ENCODE measurements around the gene ULBP1.
"Not testable (repeated sequence)": the region's sequence is repeated elsewhere in the genome, so short reads cannot be mapped to it uniquely, and the experiment has no call there.

The ULBP1 gene

GRCh38 chr6:149942461-149942829, 21.3 kb upstream of the ULBP1 start:
- no peaks in the 10 kb centered on the region for H3K36me3 ChIP-seq (ENCODE audit: control insufficient read depth, insufficient read depth, low read length, severe bottlenecking)
- peak overlapping the region; percentile 89 for H3K4me3 ChIP-seq (ENCODE audit: low read length)
- H3K9me3 ChIP-seq (ENCODE audit: control insufficient read depth, low read length) = no peaks in the 10 kb centered on the region
- DNase-seq (ENCODE audit: low read depth) = no peak
- H3K4me1 ChIP-seq (ENCODE audit: control insufficient read depth, insufficient read depth, low read length) = peaks cover 10% of the 10 kb centered on the region
- H3K27me3 ChIP-seq (replicated peaks; ENCODE audit: control insufficient read depth, insufficient read depth, low read length) = peaks cover 34% of the 10 kb centered on the region
- peak overlapping the region; percentile 77 for H3K9ac ChIP-seq (ENCODE audit: low read length)

GRCh38 chr6:149943321-149943720, 20.4 kb upstream of the ULBP1 start:
- H3K27me3 ChIP-seq (replicated peaks; ENCODE audit: control insufficient read depth, insufficient read depth, low read length) = peaks cover 28% of the 10 kb centered on the region
- not testable (repeated sequence) for H3K4me3 ChIP-seq (ENCODE audit: low read length); H3K4me1 ChIP-seq (ENCODE audit: control insufficient read depth, insufficient read depth, low read length); DNase-seq (ENCODE audit: low read depth); H3K9ac ChIP-seq (ENCODE audit: low read length); H3K9me3 ChIP-seq (ENCODE audit: control insufficient read depth, low read length); H3K36me3 ChIP-seq (ENCODE audit: control insufficient read depth, insufficient read depth, low read length, severe bottlenecking)

GRCh38 chr6:149945276-149945675, 18.5 kb upstream of the ULBP1 start:
- H3K9ac ChIP-seq (ENCODE audit: low read length); DNase-seq (ENCODE audit: low read depth); H3K9me3 ChIP-seq (ENCODE audit: control insufficient read depth, low read length); H3K4me1 ChIP-seq (ENCODE audit: control insufficient read depth, insufficient read depth, low read length); H3K4me3 ChIP-seq (ENCODE audit: low read length); H3K36me3 ChIP-seq (ENCODE audit: control insufficient read depth, insufficient read depth, low read length, severe bottlenecking): not testable (repeated sequence)
- H3K27me3 ChIP-seq (replicated peaks; ENCODE audit: control insufficient read depth, insufficient read depth, low read length) = peaks cover 16% of the 10 kb centered on the region

GRCh38 chr6:149946631-149947030, 17.1 kb upstream of the ULBP1 start:
- H3K9me3 ChIP-seq (ENCODE audit: control insufficient read depth, low read length); H3K36me3 ChIP-seq (ENCODE audit: control insufficient read depth, insufficient read depth, low read length, severe bottlenecking); DNase-seq (ENCODE audit: low read depth); H3K9ac ChIP-seq (ENCODE audit: low read length); H3K4me3 ChIP-seq (ENCODE audit: low read length); H3K4me1 ChIP-seq (ENCODE audit: control insufficient read depth, insufficient read depth, low read length): not testable (repeated sequence)
- peaks cover 22% of the 10 kb centered on the region for H3K27me3 ChIP-seq (replicated peaks; ENCODE audit: control insufficient read depth, insufficient read depth, low read length)

- H3K27me3 ChIP-seq (replicated peaks; ENCODE audit: control insufficient read depth, insufficient read depth, low read length) = peaks cover 30% of the 10 kb centered on the region
- H3K9me3 ChIP-seq (ENCODE audit: control insufficient read depth, low read length); H3K4me3 ChIP-seq (ENCODE audit: low read length); H3K9ac ChIP-seq (ENCODE audit: low read length); H3K4me1 ChIP-seq (ENCODE audit: control insufficient read depth, insufficient read depth, low read length); DNase-seq (ENCODE audit: low read depth); H3K36me3 ChIP-seq (ENCODE audit: control insufficient read depth, insufficient read depth, low read length, severe bottlenecking): not testable (repeated sequence)
Observed at GRCh38 chr6:149947533-149947932, 16.2 kb upstream of the ULBP1 start.

GRCh38 chr6:149948011-149948410, 15.7 kb upstream of the ULBP1 start:
- no peak overlapping the region for H3K9ac ChIP-seq (ENCODE audit: low read length)
- H3K4me1 ChIP-seq (ENCODE audit: control insufficient read depth, insufficient read depth, low read length) = no peaks in the 10 kb centered on the region
- peaks cover 35% of the 10 kb centered on the region for H3K27me3 ChIP-seq (replicated peaks; ENCODE audit: control insufficient read depth, insufficient read depth, low read length)
- DNase-seq (ENCODE audit: low read depth) = no peak
- no peak overlapping the region for H3K4me3 ChIP-seq (ENCODE audit: low read length)
- H3K36me3 ChIP-seq (ENCODE audit: control insufficient read depth, insufficient read depth, low read length, severe bottlenecking) = no peaks in the 10 kb centered on the region
- no peaks in the 10 kb centered on the region for H3K9me3 ChIP-seq (ENCODE audit: control insufficient read depth, low read length)

- Histone ChIP-seq H3K36me3 (ENCODE audit: control insufficient read depth, insufficient read depth, low read length, severe bottlenecking) (no peaks in the 10 kb centered on the region), H3K4me1 (ENCODE audit: control insufficient read depth, insufficient read depth, low read length) (no peaks in the 10 kb centered on the region), H3K4me3 (ENCODE audit: low read length) (no peak overlapping the region), H3K9me3 (ENCODE audit: control insufficient read depth, low read length) (no peaks in the 10 kb centered on the region), H3K27me3 (replicated peaks; ENCODE audit: control insufficient read depth, insufficient read depth, low read length) (peaks cover 41% of the 10 kb centered on the region), H3K9ac (ENCODE audit: low read length) (no peak overlapping the region)
- DNase-seq (ENCODE audit: low read depth) = no peak
Observed at GRCh38 chr6:149948616-149949015, 15.1 kb upstream of the ULBP1 start.

- H3K4me1 ChIP-seq (ENCODE audit: control insufficient read depth, insufficient read depth, low read length) = no peaks in the 10 kb centered on the region
- H3K4me3 ChIP-seq (ENCODE audit: low read length) = no peak overlapping the region
- DNase-seq (ENCODE audit: low read depth) = no peak
- no peaks in the 10 kb centered on the region for H3K36me3 ChIP-seq (ENCODE audit: control insufficient read depth, insufficient read depth, low read length, severe bottlenecking)
- H3K9ac ChIP-seq (ENCODE audit: low read length) = no peak overlapping the region
- H3K9me3 ChIP-seq (ENCODE audit: control insufficient read depth, low read length) = no peaks in the 10 kb centered on the region
- H3K27me3 ChIP-seq (replicated peaks; ENCODE audit: control insufficient read depth, insufficient read depth, low read length) = peaks cover 50% of the 10 kb centered on the region
Observed at GRCh38 chr6:149950423-149950822, 13.3 kb upstream of the ULBP1 start.

GRCh38 chr6:149951096-149951495, 12.6 kb upstream of the ULBP1 start:
- H3K4me3 ChIP-seq (ENCODE audit: low read length) = no peak overlapping the region
- H3K9ac ChIP-seq (ENCODE audit: low read length) = no peak overlapping the region
- no peaks in the 10 kb centered on the region for H3K4me1 ChIP-seq (ENCODE audit: control insufficient read depth, insufficient read depth, low read length)
- H3K9me3 ChIP-seq (ENCODE audit: control insufficient read depth, low read length) = no peaks in the 10 kb centered on the region
- DNase-seq (ENCODE audit: low read depth) = no peak
- no peaks in the 10 kb centered on the region for H3K36me3 ChIP-seq (ENCODE audit: control insufficient read depth, insufficient read depth, low read length, severe bottlenecking)
- peaks cover 56% of the 10 kb centered on the region for H3K27me3 ChIP-seq (replicated peaks; ENCODE audit: control insufficient read depth, insufficient read depth, low read length)

GRCh38 chr6:149951626-149952025, 12.1 kb upstream of the ULBP1 start:
- Histone ChIP-seq H3K9me3 (ENCODE audit: control insufficient read depth, low read length) (no peaks in the 10 kb centered on the region), H3K9ac (ENCODE audit: low read length) (no peak overlapping the region), H3K27me3 (replicated peaks; ENCODE audit: control insufficient read depth, insufficient read depth, low read length) (peaks cover 59% of the 10 kb centered on the region), H3K4me1 (ENCODE audit: control insufficient read depth, insufficient read depth, low read length) (no peaks in the 10 kb centered on the region), H3K4me3 (ENCODE audit: low read length) (no peak overlapping the region), H3K36me3 (ENCODE audit: control insufficient read depth, insufficient read depth, low read length, severe bottlenecking) (no peaks in the 10 kb centered on the region)
- no peak for DNase-seq (ENCODE audit: low read depth)

- not testable (repeated sequence) for H3K9me3 ChIP-seq (ENCODE audit: control insufficient read depth, low read length); H3K9ac ChIP-seq (ENCODE audit: low read length); DNase-seq (ENCODE audit: low read depth); H3K36me3 ChIP-seq (ENCODE audit: control insufficient read depth, insufficient read depth, low read length, severe bottlenecking); H3K4me1 ChIP-seq (ENCODE audit: control insufficient read depth, insufficient read depth, low read length); H3K4me3 ChIP-seq (ENCODE audit: low read length)
- H3K27me3 ChIP-seq (replicated peaks; ENCODE audit: control insufficient read depth, insufficient read depth, low read length) = peaks cover 67% of the 10 kb centered on the region
Observed at GRCh38 chr6:149953390-149953789, 10.4 kb upstream of the ULBP1 start.

- H3K4me1 ChIP-seq (ENCODE audit: control insufficient read depth, insufficient read depth, low read length); DNase-seq (ENCODE audit: low read depth); H3K36me3 ChIP-seq (ENCODE audit: control insufficient read depth, insufficient read depth, low read length, severe bottlenecking); H3K9ac ChIP-seq (ENCODE audit: low read length); H3K9me3 ChIP-seq (ENCODE audit: control insufficient read depth, low read length); H3K4me3 ChIP-seq (ENCODE audit: low read length): not testable (repeated sequence)
- peaks cover 67% of the 10 kb centered on the region for H3K27me3 ChIP-seq (replicated peaks; ENCODE audit: control insufficient read depth, insufficient read depth, low read length)
Observed at GRCh38 chr6:149953934-149954327, 9.8 kb upstream of the ULBP1 start.
